ENCODE results near the gene ROMO1. TPM values are rescaled to one million over a fixed set of nuclear protein-coding genes. Genes with fewer than 3 reads are reported as not detected.
"Not testable (repeated sequence)": the region's sequence is repeated elsewhere in the genome, so short reads cannot be mapped to it uniquely, and the experiment has no call there.

Gene ROMO1
- total and polyA plus RNA-seq, 2 of the 8 experiments (the other 6 are each of a cell fraction or from before 2014, with no cell fraction given): 164 to 702 TPM

- H2BK12ac ChIP-seq (ENCODE audit: low read depth, low read length); H3K56ac ChIP-seq (replicated peaks; ENCODE audit: insufficient read length, low read depth, low read length); H2BK20ac ChIP-seq (ENCODE audit: low read length); H4K91ac ChIP-seq (replicated peaks; ENCODE audit: insufficient read length, low read length); H3K14ac ChIP-seq (ENCODE audit: insufficient read length); H3K4ac ChIP-seq (replicated peaks; ENCODE audit: insufficient read length, low read depth, low read length); H2BK15ac ChIP-seq (ENCODE audit: low read length); H2AK5ac ChIP-seq (ENCODE audit: low read depth, low read length); H4K5ac ChIP-seq (ENCODE audit: insufficient read length, low read depth, low read length); H4K20me1 ChIP-seq (replicated peaks in 1 of 2; ENCODE audit: control insufficient read depth in 1 of 2, insufficient read depth in 2 of 2, low read length in 2 of 2); H3K79me1 ChIP-seq (ENCODE audit: low read depth, low read length); H3K9me3 ChIP-seq (ENCODE audit: insufficient read depth in 2 of 2, low read depth in 1 of 2, low read length in 1 of 2); H2AFZ ChIP-seq (ENCODE audit: low read length); H3K23ac ChIP-seq (ENCODE audit: insufficient read length); H3K4me1 ChIP-seq (replicated peaks in 1 of 4; ENCODE audit: control insufficient read depth in 3 of 4, insufficient read depth in 4 of 4, low read length in 3 of 4); H3K23me2 ChIP-seq (ENCODE audit: low read depth, low read length); H3K4me2 ChIP-seq (ENCODE audit: insufficient read depth in 1 of 2, low read depth in 2 of 2, low read length in 2 of 2); H2BK120ac ChIP-seq (replicated peaks; ENCODE audit: low read depth, low read length); H3K18ac ChIP-seq (ENCODE audit: extremely low read depth, low read length); H4K8ac ChIP-seq (ENCODE audit: extremely low read depth, insufficient read depth, low read length); H3K9ac ChIP-seq (replicated peaks in 1 of 4; ENCODE audit: extremely low read depth in 1 of 4, low read depth in 3 of 4, low read length in 3 of 4); H3K27me3 ChIP-seq (replicated peaks in 1 of 4; ENCODE audit: control insufficient read depth in 3 of 4, extremely low read depth in 1 of 4, insufficient read depth in 3 of 4, low read length in 3 of 4); H3K4me3 ChIP-seq (ENCODE audit: extremely low read depth in 1 of 4, insufficient read depth in 2 of 4, low read depth in 3 of 4, low read length in 4 of 4); H3K27ac ChIP-seq (ENCODE audit: low read depth, low read length); H3K79me2 ChIP-seq (ENCODE audit: control insufficient read depth in 1 of 2, insufficient read depth in 2 of 2, low read length in 2 of 2); H2BK5ac ChIP-seq (ENCODE audit: low read depth, low read length); FAIRE-seq: not testable (repeated sequence)
- ChIA-PET CTCF (ENCODE audit: partially characterized antibody) (interaction anchor here (0.8 to 1.5 kb wide), 6 partner anchors 11 to 267 kb away, joined by 3 to 5 read pairs (median 4); partner anchors contain the start of gene SCAND1), POLR2A (ENCODE audit: partially characterized antibody) (interaction anchor here (0.6 to 2.4 kb wide), 5 partner anchors 11 to 55 kb away, joined by 3 to 6 read pairs (median 3); partner anchors contain the start of gene RBM39)
- TF ChIP-seq RAD21 (IDR thresholded peaks at IDR 0.05 in 1 of 2, conservative IDR thresholded peaks at IDR 0.05 in 1 of 2; ENCODE audit: low read depth in 2 of 2, low read length in 2 of 2) (peak; percentile 49 to 59), CTCF (IDR thresholded peaks at IDR 0.05; ENCODE audit: control extremely low read depth in 1 of 3, insufficient read depth in 1 of 3, low read depth in 1 of 3, low read length in 3 of 3) (peak; percentile 44 to 52 (median 46))
- WGBS, 2 experiments (ENCODE audit: extremely low coverage in 1 of 2, insufficient coverage in 1 of 2, insufficient read length in 1 of 2, insufficient replicate concordance in 2 of 2, low coverage in 1 of 2, low lambda C conversion rate in 2 of 2, missing lambda C conversion rate in 1 of 2): 87% methylated on average over 11 of the region's 11 CpGs; no CpG with 5 or more reads in 1 of the 2 experiments
- DNase-seq (ENCODE audit: low read depth in 1 of 2, low spot score in 2 of 2): peak in 1 of 2 experiments; percentile 58
- peaks cover 0 to 22% (median 6%) of the 10 kb centered on the region in 4 experiments; a peak in 3 of 8 replicates for H3K36me3 ChIP-seq (ENCODE audit: control insufficient read depth in 2 of 4, insufficient read depth in 4 of 4, low read length in 3 of 4)
These were observed 12.3 kb upstream of the ROMO1 start for GRCh38 chr20:35686872-35687271.
